SK-N-SH treated with all-trans-retinoic acid at 6 μM for 48 hours (cell line): Measurements from ENCODE around the gene SORCS2.

Experiments used
- ATAC-seq: fragments of 200-7000 bp; cut with Tn5 transposase; 3 replicates; pipeline ENCODE4 v1.9.1; 2020; ENCODE audit warnings: mild to moderate bottlenecking, moderate library complexity
- ARNTL ChIP-seq: fragments of 450-650 bp; formaldehyde crosslinking; IDR thresholded peaks from 2 replicates; pipeline ENCODE4 v1.5.0; 2020; ENCODE audit warnings: low read depth, mild to moderate bottlenecking, moderate library complexity, borderline replicate concordance
- CREB5 ChIP-seq: fragments of 250-450 bp; sonication (Bioruptor Pico); IDR thresholded peaks from 2 replicates; pipeline ENCODE4 v1.5.1; 2020; ENCODE audit warnings: low read depth, mild to moderate bottlenecking, moderate library complexity
- CSDC2 ChIP-seq: fragments of 250-450 bp; sonication (Bioruptor Pico); IDR thresholded peaks from 2 replicates; pipeline ENCODE4 v1.5.0; 2020; ENCODE audit warnings: mild to moderate bottlenecking, moderate library complexity
- CSRNP3 ChIP-seq: fragments of 250-450 bp; sonication (Bioruptor Pico); IDR thresholded peaks from 2 replicates; pipeline ENCODE4 v1.5.1; 2021; ENCODE audit warnings: mild to moderate bottlenecking, moderate library complexity
- ESRRG ChIP-seq: fragments of 250-450 bp; sonication (Bioruptor Pico); IDR thresholded peaks from 2 replicates; pipeline ENCODE4 v1.6.1; 2021; ENCODE audit warnings: mild to moderate bottlenecking
- GLIS3 ChIP-seq: fragments of 250-450 bp; sonication (Bioruptor Pico); IDR thresholded peaks from 2 replicates; pipeline ENCODE4 v1.5.0; 2020; ENCODE audit warnings: mild to moderate bottlenecking, moderate library complexity
- ISL1 ChIP-seq: fragments of 250-450 bp; sonication (Bioruptor Pico); IDR thresholded peaks from 2 replicates; pipeline ENCODE4 v2.1.2; 2022; ENCODE audit warnings: mild to moderate bottlenecking, moderate library complexity
- OSR1 ChIP-seq: fragments of 250-450 bp; sonication (Bioruptor Pico); IDR thresholded peaks from 2 replicates; pipeline ENCODE4 v1.8.0; 2022; ENCODE audit warnings: moderate library complexity, mild to moderate bottlenecking, inconsistent platforms
- POU6F1 ChIP-seq: fragments of 250-450 bp; sonication (Bioruptor Pico); IDR thresholded peaks from 2 replicates; pipeline ENCODE4 v1.8.0; 2021; ENCODE audit warnings: low read depth, mild to moderate bottlenecking, moderate library complexity, borderline replicate concordance
- RARB ChIP-seq: fragments of 250-450 bp; sonication (Bioruptor Pico); IDR thresholded peaks from 2 replicates; pipeline ENCODE4 v1.8.0; 2021; ENCODE audit warnings: mild to moderate bottlenecking, moderate library complexity
- SNAI2 ChIP-seq: fragments of 250-450 bp; sonication (Bioruptor Pico); IDR thresholded peaks from 2 replicates; pipeline ENCODE4 v1.5.0; 2020; ENCODE audit warnings: mild to moderate bottlenecking, moderate library complexity
- TCF4 ChIP-seq: fragments of 250-450 bp; sonication (Bioruptor Pico); IDR thresholded peaks from 2 replicates; pipeline ENCODE4 v1.8.0; 2021; ENCODE audit warnings: mild to moderate bottlenecking, moderate library complexity, borderline replicate concordance
- TOX ChIP-seq: fragments of 250-450 bp; sonication (Bioruptor Pico); IDR thresholded peaks from 2 replicates; pipeline ENCODE4 v1.8.0; 2021; ENCODE audit warnings: mild to moderate bottlenecking, moderate library complexity, borderline replicate concordance
- ZC3H10 ChIP-seq: fragments of 250-450 bp; sonication (Bioruptor Pico); IDR thresholded peaks from 2 replicates; pipeline ENCODE4 v1.5.1; 2021; ENCODE audit warnings: mild to moderate bottlenecking, moderate library complexity
- ZFP30 ChIP-seq: fragments of 450-650 bp; formaldehyde crosslinking; IDR thresholded peaks from 2 replicates; pipeline ENCODE4 v1.5.0; 2022; ENCODE audit warnings: mild to moderate bottlenecking, moderate library complexity
- ZNF565 ChIP-seq: fragments of 450-650 bp; formaldehyde crosslinking; conservative IDR thresholded peaks from 2 replicates; pipeline ENCODE4 v1.5.0; 2020; ENCODE audit warnings: low read depth, mild to moderate bottlenecking, moderate library complexity
- ZNF70 ChIP-seq: fragments of 450-650 bp; formaldehyde crosslinking; IDR thresholded peaks from 2 replicates; pipeline ENCODE4 v1.5.0; 2020; ENCODE audit warnings: mild to moderate bottlenecking, moderate library complexity
- ZNF8 ChIP-seq: fragments of 450-650 bp; formaldehyde crosslinking; IDR thresholded peaks from 2 replicates; pipeline ENCODE4 v1.5.0; 2020; ENCODE audit warnings: mild to moderate bottlenecking, moderate library complexity
- TF ChIP-seq, protein P1 (sequence below): fragments of 250-450 bp; sonication (Bioruptor Pico); IDR thresholded peaks from 2 replicates; pipeline ENCODE4 v1.5.0; 2020; ENCODE audit warnings: mild to moderate bottlenecking, moderate library complexity
- TF ChIP-seq, protein P2 (sequence below): fragments of 250-450 bp; sonication (Bioruptor Pico); IDR thresholded peaks from 2 replicates; pipeline ENCODE4 v1.8.0; 2020; ENCODE audit warnings: mild to moderate bottlenecking, moderate library complexity, borderline replicate concordance

Gene SORCS2

GRCh38 chr4:7647600-7648543, 455.5 kb downstream of the SORCS2 start:
- ATAC-seq: no peak
- TF ChIP-seq GLIS3 (CRISPR knock-in tag) (no peak), CREB5 (CRISPR knock-in tag) (no peak), ZNF8 (no peak), TCF4 (CRISPR knock-in tag) (no peak), ZFP30 (CRISPR knock-in tag) (no peak)
- TF ChIP-seq, protein P1, sequence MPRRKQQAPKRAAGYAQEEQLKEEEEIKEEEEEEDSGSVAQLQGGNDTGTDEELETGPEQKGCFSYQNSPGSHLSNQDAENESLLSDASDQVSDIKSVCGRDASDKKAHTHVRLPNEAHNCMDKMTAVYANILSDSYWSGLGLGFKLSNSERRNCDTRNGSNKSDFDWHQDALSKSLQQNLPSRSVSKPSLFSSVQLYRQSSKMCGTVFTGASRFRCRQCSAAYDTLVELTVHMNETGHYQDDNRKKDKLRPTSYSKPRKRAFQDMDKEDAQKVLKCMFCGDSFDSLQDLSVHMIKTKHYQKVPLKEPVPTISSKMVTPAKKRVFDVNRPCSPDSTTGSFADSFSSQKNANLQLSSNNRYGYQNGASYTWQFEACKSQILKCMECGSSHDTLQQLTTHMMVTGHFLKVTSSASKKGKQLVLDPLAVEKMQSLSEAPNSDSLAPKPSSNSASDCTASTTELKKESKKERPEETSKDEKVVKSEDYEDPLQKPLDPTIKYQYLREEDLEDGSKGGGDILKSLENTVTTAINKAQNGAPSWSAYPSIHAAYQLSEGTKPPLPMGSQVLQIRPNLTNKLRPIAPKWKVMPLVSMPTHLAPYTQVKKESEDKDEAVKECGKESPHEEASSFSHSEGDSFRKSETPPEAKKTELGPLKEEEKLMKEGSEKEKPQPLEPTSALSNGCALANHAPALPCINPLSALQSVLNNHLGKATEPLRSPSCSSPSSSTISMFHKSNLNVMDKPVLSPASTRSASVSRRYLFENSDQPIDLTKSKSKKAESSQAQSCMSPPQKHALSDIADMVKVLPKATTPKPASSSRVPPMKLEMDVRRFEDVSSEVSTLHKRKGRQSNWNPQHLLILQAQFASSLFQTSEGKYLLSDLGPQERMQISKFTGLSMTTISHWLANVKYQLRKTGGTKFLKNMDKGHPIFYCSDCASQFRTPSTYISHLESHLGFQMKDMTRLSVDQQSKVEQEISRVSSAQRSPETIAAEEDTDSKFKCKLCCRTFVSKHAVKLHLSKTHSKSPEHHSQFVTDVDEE (CRISPR knock-in tag): no peak

- no peak for ATAC-seq
- TF ChIP-seq SNAI2 (no peak), CSRNP3 (no peak), TCF4 (CRISPR knock-in tag) (no peak), ZNF565 (CRISPR knock-in tag) (no peak), ESRRG (CRISPR knock-in tag) (no peak), ZNF8 (no peak), ZC3H10 (CRISPR knock-in tag) (no peak), CSDC2 (CRISPR knock-in tag) (no peak), OSR1 (CRISPR knock-in tag) (no peak), ARNTL (CRISPR knock-in tag) (no peak), TOX (CRISPR knock-in tag) (no peak), POU6F1 (CRISPR knock-in tag) (no peak), ZNF70 (no peak), RARB (CRISPR knock-in tag) (no peak), GLIS3 (CRISPR knock-in tag) (no peak)
- TF ChIP-seq, protein P2, sequence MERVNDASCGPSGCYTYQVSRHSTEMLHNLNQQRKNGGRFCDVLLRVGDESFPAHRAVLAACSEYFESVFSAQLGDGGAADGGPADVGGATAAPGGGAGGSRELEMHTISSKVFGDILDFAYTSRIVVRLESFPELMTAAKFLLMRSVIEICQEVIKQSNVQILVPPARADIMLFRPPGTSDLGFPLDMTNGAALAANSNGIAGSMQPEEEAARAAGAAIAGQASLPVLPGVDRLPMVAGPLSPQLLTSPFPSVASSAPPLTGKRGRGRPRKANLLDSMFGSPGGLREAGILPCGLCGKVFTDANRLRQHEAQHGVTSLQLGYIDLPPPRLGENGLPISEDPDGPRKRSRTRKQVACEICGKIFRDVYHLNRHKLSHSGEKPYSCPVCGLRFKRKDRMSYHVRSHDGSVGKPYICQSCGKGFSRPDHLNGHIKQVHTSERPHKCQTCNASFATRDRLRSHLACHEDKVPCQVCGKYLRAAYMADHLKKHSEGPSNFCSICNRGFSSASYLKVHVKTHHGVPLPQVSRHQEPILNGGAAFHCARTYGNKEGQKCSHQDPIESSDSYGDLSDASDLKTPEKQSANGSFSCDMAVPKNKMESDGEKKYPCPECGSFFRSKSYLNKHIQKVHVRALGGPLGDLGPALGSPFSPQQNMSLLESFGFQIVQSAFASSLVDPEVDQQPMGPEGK (CRISPR knock-in tag): no peak
- TF ChIP-seq, all 23 proteins: peak for 0
Observed at GRCh38 chr4:7648544-7649395, 456.4 kb downstream of the SORCS2 start.

DNA sequence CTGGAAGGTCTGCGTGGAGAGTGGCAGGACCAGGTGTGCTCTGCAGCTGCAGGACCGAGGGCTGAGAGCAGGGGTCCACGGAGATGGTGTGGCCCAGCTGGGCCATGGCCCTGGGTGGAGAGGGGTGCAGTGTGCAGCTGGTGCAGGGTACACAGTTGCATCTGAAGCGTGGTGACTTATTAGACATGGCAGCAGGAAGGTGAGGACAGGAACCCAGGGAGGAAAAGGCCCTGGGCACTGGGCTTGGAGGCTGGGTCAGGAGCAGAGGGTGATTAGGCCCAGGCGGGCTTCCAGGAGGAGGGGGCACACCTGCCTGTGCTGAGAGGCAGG, 457.0 kb downstream of the SORCS2 start:
- ATAC-seq: no peak
- TF ChIP-seq SNAI2: no peak
- TF ChIP-seq ZNF8: no peak
- TF ChIP-seq ARNTL (CRISPR knock-in tag): no peak
- TF ChIP-seq ZC3H10 (CRISPR knock-in tag): no peak
- TF ChIP-seq RARB (CRISPR knock-in tag): no peak
- TF ChIP-seq ZFP30 (CRISPR knock-in tag): no peak
- TF ChIP-seq, protein P1 (CRISPR knock-in tag): no peak
- no peak for TF ChIP-seq ZNF565 (CRISPR knock-in tag)
- TF ChIP-seq OSR1 (CRISPR knock-in tag): no peak
- TF ChIP-seq GLIS3 (CRISPR knock-in tag): no peak
- TF ChIP-seq TOX (CRISPR knock-in tag): no peak
- no peak for TF ChIP-seq ISL1 (CRISPR knock-in tag)
- TF ChIP-seq ZNF70: no peak
- TF ChIP-seq CSDC2 (CRISPR knock-in tag): no peak
- no peak for TF ChIP-seq ESRRG (CRISPR knock-in tag)
- TF ChIP-seq, all 23 proteins: peak for 0
